CD14-positive monocyte (primary cell): ENCODE results near the gene SH2D1B. TPM values are rescaled to one million over a fixed set of nuclear protein-coding genes. Genes with fewer than 3 reads are reported as not detected.

ENCODE experiments used
- DNase-seq, 3 donors: peaks; one replicate each; pipeline ENCODE4 v3.0.0-alpha.2; 2011 to 2022
- H2AFZ ChIP-seq: 2 replicates; pipeline ENCODE4 v1.6.0; 2012; ENCODE audit warnings: mild to moderate bottlenecking, low read depth, low read length, inconsistent platforms; ENCODE audit not compliant: insufficient read depth, poor library complexity, severe bottlenecking
- H3K27ac ChIP-seq, 2 donors: 1 replicate in 1 of 2; 2 replicates in 1 of 2; pipeline ENCODE4 v1.5.1; 2012 to 2013; ENCODE audit warnings: low read length in 2 of 2, control low read depth in 1 of 2, inconsistent platforms in 1 of 2, low read depth in 1 of 2, mild to moderate bottlenecking in 1 of 2
- H3K27me3 ChIP-seq, 2 donors: one replicate each; pipeline versions ENCODE4 v1.6.0 to v1.6.1; 2011 to 2013; ENCODE audit warnings: low read length in 2 of 2; ENCODE audit not compliant: control insufficient read depth in 2 of 2, insufficient read depth in 2 of 2
- H3K36me3 ChIP-seq, 2 donors: replicated peaks in 1 of 2; 1 replicate in 1 of 2; 2 replicates in 1 of 2; pipeline versions ENCODE4 v1.5.1 to v1.6.1; 2012 to 2013; ENCODE audit warnings: low read length in 2 of 2, control low read depth in 1 of 2, inconsistent platforms in 1 of 2, mild to moderate bottlenecking in 1 of 2; ENCODE audit not compliant: insufficient read depth in 2 of 2, control insufficient read depth in 1 of 2
- H3K4me1 ChIP-seq, 2 donors: 1 replicate in 1 of 2; 2 replicates in 1 of 2; pipeline versions ENCODE4 v1.5.1 to v1.6.1; 2012 to 2013; ENCODE audit warnings: low read length in 2 of 2, control low read depth in 1 of 2, inconsistent platforms in 1 of 2, mild to moderate bottlenecking in 1 of 2, moderate library complexity in 1 of 2; ENCODE audit not compliant: insufficient read depth in 2 of 2, control insufficient read depth in 1 of 2
- H3K4me2 ChIP-seq: replicated peaks from 2 replicates; pipeline ENCODE3; 2012; ENCODE audit warnings: low read length, moderate library complexity, mild to moderate bottlenecking; ENCODE audit not compliant: poor library complexity, severe bottlenecking; ENCODE audit errors: extremely low read depth
- H3K4me3 ChIP-seq, 3 experiments: fragments of 200-600 bp in 1 of 3; sonication (generic) in 1 of 3; replicated peaks in 1 of 3; 1 replicate in 2 of 3; 2 replicates in 1 of 3; pipeline ENCODE4 v1.5.1; 2011 to 2013; ENCODE audit warnings: low read length in 3 of 3, mild to moderate bottlenecking in 3 of 3, control low read depth in 2 of 3, low read depth in 2 of 3, inconsistent platforms in 1 of 3, moderate library complexity in 1 of 3
- H3K79me2 ChIP-seq: 2 replicates; pipeline ENCODE4 v1.6.0; 2012; ENCODE audit warnings: mild to moderate bottlenecking, control low read depth, inconsistent platforms, low read length, moderate library complexity; ENCODE audit not compliant: insufficient read depth
- H3K9ac ChIP-seq: 2 replicates; pipeline ENCODE4 v1.6.0; 2017; ENCODE audit warnings: low read length, mild to moderate bottlenecking; ENCODE audit not compliant: insufficient read depth, poor library complexity, severe bottlenecking
- H3K9me3 ChIP-seq, 2 donors: replicated peaks in 1 of 2; 1 replicate in 1 of 2; 2 replicates in 1 of 2; pipeline versions ENCODE4 v1.5.1 to v1.6.1; 2012 to 2013; ENCODE audit warnings: low read length in 2 of 2, control low read depth in 1 of 2; ENCODE audit not compliant: control insufficient read depth in 1 of 2, insufficient read depth in 1 of 2
- H4K20me1 ChIP-seq: 2 replicates; pipeline ENCODE4 v1.6.0; 2012; ENCODE audit warnings: mild to moderate bottlenecking, low read length, control low read depth, moderate library complexity; ENCODE audit not compliant: insufficient read depth
- H3K27ac Mint-ChIP-seq, 7 donors: one replicate each; pipeline ENCODE4 v1.8.0; 2020; ENCODE audit warnings: mild to moderate bottlenecking in 7 of 7, mixed read lengths in 7 of 7, moderate library complexity in 6 of 7, inconsistent platforms in 2 of 7
- H3K27me3 Mint-ChIP-seq, 3 donors: one replicate each; pipeline ENCODE4 v1.8.0; 2021 to 2022; ENCODE audit warnings: low read depth in 3 of 3, mild to moderate bottlenecking in 3 of 3, mixed read lengths in 3 of 3, moderate library complexity in 3 of 3, inconsistent platforms in 1 of 3
- H3K36me3 Mint-ChIP-seq, 2 donors: one replicate each; pipeline ENCODE4 v1.8.0; 2020; ENCODE audit warnings: mixed read lengths in 2 of 2, inconsistent platforms in 1 of 2, mild to moderate bottlenecking in 1 of 2
- H3K4me1 Mint-ChIP-seq: one replicate; pipeline ENCODE4 v1.8.0; 2020; ENCODE audit warnings: mild to moderate bottlenecking, mixed read lengths
- H3K4me3 Mint-ChIP-seq, 2 donors: one replicate each; pipeline ENCODE4 v1.8.0; 2020; ENCODE audit warnings: mild to moderate bottlenecking in 2 of 2, mixed read lengths in 2 of 2, moderate library complexity in 1 of 2
- H3K9me3 Mint-ChIP-seq, 7 donors: one replicate each; pipeline ENCODE4 v1.8.0; 2020 to 2022; ENCODE audit warnings: mixed read lengths in 7 of 7, mild to moderate bottlenecking in 6 of 7, moderate library complexity in 6 of 7, inconsistent platforms in 2 of 7
- WGBS: methylation state at CpG from one replicate; pipeline ENCODE4 v1.1.5; 2013; ENCODE audit warnings: missing lambda C conversion rate; ENCODE audit not compliant: insufficient coverage; 5-methylcytosine and 5-hydroxymethylcytosine counted together
- intact Hi-C, 2 donors: fragments of 100-400 bp; cut with micrococcal nuclease; formaldehyde crosslinking; loops; one replicate each; pipeline versions ENCODE4 v1.15.0 to v1.15.1; 2023
- polyA plus RNA-seq, 3 donors: library from polyadenylated mRNA; depleted of rRNA in 1 of 3; unstranded in 2 of 3; stranded (reverse) in 1 of 3; fragments of 300-500 nt in 2 of 3; fragments of >200 nt in 1 of 3; fragmentation: Illumina TruSeq in 2 of 3; gene quantifications; 1 replicate in 2 of 3; 2 replicates in 1 of 3; pipeline ENCODE4 v1.2.3, GENCODE V29; 2012 to 2021
- TF ChIP-seq, protein P1 (sequence below): fragments of 200-600 bp; IDR thresholded peaks from one replicate; pipeline ENCODE4 v1.8.0; 2022; ENCODE audit warnings: antibody characterized with exemption, mild to moderate bottlenecking

SH2D1B gene
- polyA plus RNA-seq, 3 donors, result 0.88 to 2.9 (median 1.7) TPM

DNA sequence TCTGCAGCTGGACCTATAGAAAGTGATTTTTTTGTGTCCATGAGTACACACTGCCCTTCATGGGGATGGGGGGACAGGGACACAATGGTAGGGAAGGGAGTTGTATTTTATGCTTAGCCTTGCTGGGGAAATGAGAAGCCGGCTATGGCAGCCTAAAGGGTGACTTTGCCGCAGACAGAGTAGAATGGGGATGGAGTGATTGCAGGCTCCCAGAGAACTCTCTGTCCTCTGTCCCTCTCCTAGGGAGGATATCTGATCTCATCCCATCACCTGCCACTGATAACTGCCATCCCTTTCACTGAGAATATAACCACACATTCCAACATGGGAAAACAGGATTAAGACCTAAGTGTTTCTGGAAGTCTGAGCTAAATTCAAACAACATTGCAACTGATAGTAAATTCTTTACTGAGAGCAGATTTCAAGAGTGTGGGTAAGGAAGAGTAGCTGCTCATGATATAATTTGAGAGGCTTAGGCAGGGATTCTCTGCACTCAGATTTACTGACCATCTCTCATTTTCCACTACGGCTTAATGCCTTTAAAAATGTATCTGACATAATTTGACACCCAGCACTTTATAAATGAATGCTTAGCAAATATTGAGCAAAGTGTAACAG is 13.9 kb downstream of the SH2D1B start:
- H3K27me3 Mint-ChIP-seq, result peaks cover 7 to 33% (median 18%) of the 10 kb centered on the region in 3 donors
- H3K4me3 Mint-ChIP-seq, result peak overlapping the region in 1 of 2 donors; percentile 16
- no peak for DNase-seq
- peaks cover 4% of the 10 kb centered on the region for H3K4me1 Mint-ChIP-seq
- H4K20me1 ChIP-seq, result no peaks in the 10 kb centered on the region
- H3K9me3 Mint-ChIP-seq, result no peaks in the 10 kb centered on the region
- no peak overlapping the region for H3K27ac ChIP-seq
- H3K4me3 ChIP-seq, result no peak overlapping the region
- TF ChIP-seq, protein P1, sequence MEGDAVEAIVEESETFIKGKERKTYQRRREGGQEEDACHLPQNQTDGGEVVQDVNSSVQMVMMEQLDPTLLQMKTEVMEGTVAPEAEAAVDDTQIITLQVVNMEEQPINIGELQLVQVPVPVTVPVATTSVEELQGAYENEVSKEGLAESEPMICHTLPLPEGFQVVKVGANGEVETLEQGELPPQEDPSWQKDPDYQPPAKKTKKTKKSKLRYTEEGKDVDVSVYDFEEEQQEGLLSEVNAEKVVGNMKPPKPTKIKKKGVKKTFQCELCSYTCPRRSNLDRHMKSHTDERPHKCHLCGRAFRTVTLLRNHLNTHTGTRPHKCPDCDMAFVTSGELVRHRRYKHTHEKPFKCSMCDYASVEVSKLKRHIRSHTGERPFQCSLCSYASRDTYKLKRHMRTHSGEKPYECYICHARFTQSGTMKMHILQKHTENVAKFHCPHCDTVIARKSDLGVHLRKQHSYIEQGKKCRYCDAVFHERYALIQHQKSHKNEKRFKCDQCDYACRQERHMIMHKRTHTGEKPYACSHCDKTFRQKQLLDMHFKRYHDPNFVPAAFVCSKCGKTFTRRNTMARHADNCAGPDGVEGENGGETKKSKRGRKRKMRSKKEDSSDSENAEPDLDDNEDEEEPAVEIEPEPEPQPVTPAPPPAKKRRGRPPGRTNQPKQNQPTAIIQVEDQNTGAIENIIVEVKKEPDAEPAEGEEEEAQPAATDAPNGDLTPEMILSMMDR, result no peak
- no peak overlapping the region for H3K9ac ChIP-seq
- H3K79me2 ChIP-seq, result no peaks in the 10 kb centered on the region
- H3K27ac Mint-ChIP-seq, result no peak overlapping the region
- no peak overlapping the region for H3K4me2 ChIP-seq
- no peaks in the 10 kb centered on the region for H3K9me3 ChIP-seq
- no peaks in the 10 kb centered on the region for H3K36me3 ChIP-seq
- no peaks in the 10 kb centered on the region for H3K36me3 Mint-ChIP-seq
- H2AFZ ChIP-seq, result no peak overlapping the region
- H3K27me3 ChIP-seq, result peaks cover 4 to 6% of the 10 kb centered on the region in 2 donors
- intact Hi-C loops, result no loop called here
- no peaks in the 10 kb centered on the region for H3K4me1 ChIP-seq
- WGBS, result no CpG with 5 or more reads among the region's 3 CpGs

DNA sequence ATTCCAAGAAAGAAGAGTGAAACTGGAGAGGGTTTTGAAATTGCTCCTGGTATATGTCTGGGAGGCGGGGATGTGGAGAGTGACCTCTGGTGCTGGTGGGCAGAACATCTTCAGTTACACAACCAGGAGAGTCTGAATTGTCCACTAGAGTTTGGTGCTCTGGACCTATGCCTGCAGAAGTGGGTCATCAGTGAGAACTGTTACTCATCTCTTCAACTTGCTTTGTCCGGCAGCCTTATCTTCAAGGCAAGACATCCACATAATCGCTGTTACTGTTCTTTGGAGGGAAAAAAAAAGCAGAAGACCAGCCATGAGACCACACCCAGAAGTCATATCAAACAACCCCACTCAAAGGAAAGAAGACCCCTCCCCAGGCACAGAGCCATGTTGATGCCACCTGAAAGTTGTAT is 14.9 kb downstream of the SH2D1B start:
- Histone ChIP-seq H3K4me1 (peaks cover 0 to under 1% of the 10 kb centered on the region in 2 donors), H3K36me3 (no peaks in the 10 kb centered on the region), H3K4me3 (no peak overlapping the region), H2AFZ (no peak overlapping the region), H3K9ac (no peak overlapping the region), H3K4me2 (no peak overlapping the region), H3K79me2 (no peaks in the 10 kb centered on the region), H3K27me3 (peaks cover 4 to 6% of the 10 kb centered on the region in 2 donors), H3K9me3 (no peaks in the 10 kb centered on the region), H3K27ac (no peak overlapping the region), H4K20me1 (no peaks in the 10 kb centered on the region)
- TF ChIP-seq, protein P1, result no peak
- H3K4me1 Mint-ChIP-seq, result peaks cover 7% of the 10 kb centered on the region
- H3K27ac Mint-ChIP-seq, result no peak overlapping the region
- H3K27me3 Mint-ChIP-seq, result peaks cover 7 to 33% (median 18%) of the 10 kb centered on the region in 3 donors
- peak overlapping the region in 1 of 2 donors; percentile 21 for H3K4me3 Mint-ChIP-seq
- H3K9me3 Mint-ChIP-seq, result no peaks in the 10 kb centered on the region
- no peaks in the 10 kb centered on the region for H3K36me3 Mint-ChIP-seq
- intact Hi-C loops, result no loop called here
- DNase-seq, result no peak
- 60% methylated on average over 1 of the region's 3 CpGs for WGBS
